NCI-H526 (cell line): ENCODE data around the gene USF2.

Source experiments
- DNase-seq, 2 experiments: peaks; one replicate each; lab custom pipeline; 2025; lab: John Stamatoyannopoulos, UW

Gene USF2

DNA sequence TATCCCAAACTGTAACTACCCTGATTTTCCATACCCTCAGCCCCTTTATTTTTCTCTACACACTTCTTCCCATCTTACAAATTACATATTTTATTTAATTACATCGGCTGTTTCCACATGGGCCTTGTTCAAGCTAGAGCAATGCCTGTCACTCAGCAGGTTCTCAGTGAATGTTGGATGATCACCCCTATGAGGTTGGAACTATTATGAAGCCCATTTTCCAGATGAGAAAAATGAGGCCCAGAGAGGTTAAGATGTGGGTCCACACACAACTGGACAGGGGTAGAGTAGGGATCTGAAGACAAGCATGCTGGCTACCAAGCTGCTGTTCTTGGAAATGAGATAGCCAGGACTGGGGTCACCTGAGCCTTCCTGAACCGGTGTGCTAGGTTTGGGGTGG, 33.2 kb downstream of the USF2 start:
- DNase-seq = no peak

DNA sequence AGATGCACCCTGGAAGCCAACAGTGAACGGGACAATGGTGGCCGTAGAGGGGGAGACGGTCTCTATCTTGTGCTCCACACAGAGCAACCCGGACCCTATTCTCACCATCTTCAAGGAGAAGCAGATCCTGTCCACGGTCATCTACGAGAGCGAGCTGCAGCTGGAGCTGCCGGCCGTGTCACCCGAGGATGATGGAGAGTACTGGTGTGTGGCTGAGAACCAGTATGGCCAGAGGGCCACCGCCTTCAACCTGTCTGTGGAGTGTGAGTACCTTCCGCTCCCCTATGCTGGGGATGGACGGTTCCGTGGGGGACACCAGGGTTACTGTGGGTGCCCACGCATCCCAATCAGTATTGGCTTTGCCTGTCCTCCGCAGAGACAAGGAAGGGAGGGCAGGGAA, 33.7 kb downstream of the USF2 start:
- DNase-seq = no peak

DNA sequence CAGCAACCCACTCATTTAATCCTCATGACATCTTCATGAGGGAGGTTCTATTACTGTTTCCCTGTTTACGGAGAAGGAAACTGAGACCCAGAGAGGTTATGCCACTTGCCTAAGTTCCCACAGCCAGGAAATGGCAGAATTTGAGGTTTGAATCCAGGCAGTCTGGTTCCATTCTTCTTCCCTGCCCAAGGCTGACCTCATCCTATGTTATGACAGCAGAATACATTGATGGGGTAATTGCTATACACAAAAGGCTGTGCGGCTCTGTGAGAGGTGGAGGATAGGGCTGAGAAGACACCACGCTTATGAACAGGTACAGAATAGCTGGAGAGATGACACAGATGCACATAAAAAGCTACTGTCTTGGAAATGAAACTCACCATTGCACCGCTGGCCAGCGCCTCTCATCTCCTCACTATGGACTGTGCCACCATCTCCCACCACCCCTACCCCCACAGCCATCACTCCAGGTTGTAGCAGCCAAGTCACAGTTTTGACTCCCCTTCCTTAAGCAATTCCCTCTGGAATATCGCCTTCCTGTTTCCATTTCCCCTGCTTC, 34.7 kb downstream of the USF2 start:
- no peak for DNase-seq

DNA sequence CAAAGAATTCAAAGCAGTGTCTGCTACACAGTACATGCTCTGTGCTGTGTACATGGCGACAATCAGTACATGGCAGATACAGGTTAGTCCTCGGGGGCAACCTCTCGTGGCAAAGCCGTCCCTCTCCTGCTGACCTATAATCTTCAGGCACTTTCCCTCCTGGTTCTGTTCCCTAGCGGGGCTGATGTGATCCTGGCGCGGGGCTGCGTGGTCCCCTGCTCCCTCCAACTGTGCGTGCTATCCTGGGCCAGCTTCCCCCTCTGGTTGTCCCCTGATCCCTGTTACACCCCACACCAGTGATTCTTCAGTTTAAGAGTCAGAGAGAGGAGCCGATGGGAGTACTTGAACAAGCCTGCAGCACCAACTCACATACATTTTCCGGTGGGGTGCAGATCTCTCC, 35.3 kb downstream of the USF2 start:
- DNase-seq = no peak

DNA sequence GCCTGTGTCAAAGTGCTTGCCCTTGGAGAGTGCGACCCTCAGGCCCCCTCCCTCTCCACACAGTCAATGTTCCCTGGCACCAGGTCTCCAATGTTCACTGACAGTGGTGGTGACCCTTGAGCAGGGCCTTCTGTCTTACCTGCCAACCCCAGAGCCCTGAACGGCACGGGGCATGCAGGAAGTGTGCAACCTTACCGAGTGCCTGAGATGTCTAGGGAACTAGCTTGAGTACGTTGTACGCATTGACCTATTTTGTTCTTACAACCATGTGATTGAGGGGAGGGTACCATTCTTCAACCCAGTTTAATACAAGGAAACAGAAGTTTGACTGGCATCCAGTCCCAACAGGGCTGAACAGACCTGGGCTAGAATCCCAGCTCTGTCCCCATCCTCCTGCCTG, 36.4 kb downstream of the USF2 start:
- DNase-seq = no peak

DNA sequence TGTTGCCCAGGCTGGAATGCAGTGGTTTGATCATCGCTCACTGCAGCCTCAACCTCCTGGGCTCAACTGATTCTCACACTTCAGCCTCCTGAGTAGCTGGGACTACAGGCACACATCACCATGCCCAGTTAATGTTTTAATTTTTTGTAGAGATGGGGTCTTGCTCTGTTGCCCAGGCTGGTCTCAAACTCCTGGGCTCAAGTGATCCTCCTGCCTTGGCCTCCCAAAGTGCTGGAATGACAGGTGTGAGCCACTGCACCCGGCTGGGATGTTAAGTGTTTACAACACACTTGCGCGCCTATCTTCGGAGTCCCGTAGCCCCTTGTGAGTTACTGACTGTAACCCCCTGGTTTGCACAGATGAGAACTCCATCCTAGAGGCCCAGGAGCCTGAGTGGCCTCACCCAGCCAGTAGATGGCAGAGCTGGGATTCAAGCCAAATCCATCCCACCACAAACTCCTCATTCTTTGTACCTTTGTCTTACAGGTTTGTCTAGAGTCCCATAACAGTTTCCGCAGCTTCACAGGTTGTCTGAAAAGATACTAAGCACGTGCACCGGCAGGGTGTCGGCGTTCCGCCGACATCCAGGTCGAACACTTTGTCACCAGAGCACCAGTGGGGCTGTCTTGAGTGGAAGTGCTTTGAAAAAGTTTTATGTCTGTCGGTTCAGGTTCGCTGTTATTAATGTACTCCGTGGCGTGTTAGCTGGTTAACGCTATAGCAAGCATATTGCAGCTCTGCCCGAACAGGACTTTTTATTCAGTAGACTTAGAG, 37.9 kb downstream of the USF2 start:
- DNase-seq = peak; percentile 33 to 69

DNA sequence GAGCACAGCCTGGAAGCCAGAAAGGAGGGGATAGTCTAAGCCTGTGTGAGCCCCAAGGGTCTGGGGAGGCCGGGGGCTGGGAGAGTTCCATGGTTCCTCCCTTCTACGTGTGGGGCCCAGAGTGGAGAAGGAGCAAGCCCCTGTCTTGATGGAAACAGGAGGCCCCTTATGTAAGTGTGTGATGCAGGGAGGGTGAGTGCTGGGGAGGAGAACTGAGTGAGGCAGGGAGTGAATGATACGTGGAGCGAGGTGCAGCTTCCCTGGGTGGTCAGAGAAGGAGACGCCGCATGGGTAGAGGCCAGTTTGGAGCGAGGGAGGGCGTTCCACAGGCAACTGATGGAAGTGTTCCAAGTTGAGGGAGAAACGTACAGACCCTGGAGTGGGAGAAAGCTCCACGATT, 39.2 kb downstream of the USF2 start:
- DNase-seq = no peak

DNA sequence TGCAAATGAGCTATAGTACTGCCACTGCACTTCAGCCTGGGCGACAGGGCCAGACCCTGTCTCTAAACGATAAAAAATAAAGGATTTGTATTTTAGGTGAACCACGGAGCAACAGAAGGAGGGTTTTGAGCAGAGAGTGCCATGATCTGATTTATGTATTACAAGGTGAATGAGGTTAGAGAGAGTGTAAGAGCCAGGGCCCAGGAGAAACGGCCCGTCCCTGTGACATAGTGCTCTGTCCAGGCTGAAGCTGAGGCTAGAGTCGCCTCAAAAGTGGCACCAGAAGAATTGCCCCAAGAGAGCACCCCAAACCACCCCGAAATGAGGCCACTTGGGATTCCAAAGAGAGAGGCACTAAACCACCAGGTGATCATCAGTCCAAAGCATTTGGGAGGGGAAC, 40.1 kb downstream of the USF2 start:
- no peak for DNase-seq

DNA sequence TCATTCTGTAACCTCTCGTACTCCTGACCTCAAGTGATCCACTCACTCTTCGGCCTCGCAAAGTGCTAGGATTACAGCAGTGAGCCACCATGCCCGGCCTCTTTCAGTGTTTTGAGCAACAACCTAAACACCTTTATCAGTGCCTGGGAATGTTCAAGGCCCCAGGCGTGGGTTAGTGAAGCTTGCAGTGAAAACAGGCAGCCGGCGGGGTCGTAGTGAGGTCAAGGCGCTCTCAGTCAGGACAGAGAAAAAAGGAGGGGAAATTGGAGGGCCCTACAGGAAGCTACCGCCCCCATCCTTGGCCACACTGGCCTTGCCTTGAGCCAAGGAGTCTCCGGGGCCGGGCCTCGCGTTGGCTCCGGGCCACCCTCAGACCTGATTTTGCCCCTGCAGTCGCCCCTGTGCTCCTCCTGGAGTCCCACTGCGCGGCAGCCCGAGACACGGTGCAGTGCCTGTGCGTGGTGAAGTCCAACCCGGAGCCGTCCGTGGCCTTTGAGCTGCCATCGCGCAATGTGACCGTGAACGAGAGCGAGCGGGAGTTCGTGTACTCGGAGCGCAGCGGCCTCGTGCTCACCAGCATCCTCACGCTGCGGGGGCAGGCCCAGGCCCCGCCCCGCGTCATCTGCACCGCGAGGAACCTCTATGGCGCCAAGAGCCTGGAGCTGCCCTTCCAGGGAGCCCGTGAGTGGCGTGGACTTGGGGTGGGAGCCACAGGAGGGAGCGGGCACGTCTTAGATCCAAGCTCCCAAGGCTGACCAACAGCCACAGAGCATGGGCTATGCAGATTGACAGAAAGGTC, 40.9 kb downstream of the USF2 start:
- DNase-seq = no peak

DNA sequence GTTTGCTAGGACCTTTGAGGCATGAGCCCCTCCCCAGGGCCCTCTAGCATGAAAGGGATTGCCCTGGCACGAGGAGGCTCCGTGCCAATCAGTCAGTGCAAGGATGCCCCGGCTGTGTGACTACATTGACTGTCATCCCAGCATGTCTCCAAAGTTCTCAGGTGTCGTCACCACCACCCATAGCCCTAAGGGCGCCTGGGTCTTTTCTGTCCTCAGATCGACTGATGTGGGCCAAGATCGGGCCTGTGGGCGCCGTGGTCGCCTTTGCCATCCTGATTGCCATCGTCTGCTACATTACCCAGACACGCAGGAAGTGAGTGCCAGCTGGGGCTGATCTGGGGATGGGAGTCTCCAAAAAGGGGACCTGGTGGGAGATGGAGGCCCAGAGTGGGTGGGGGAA, 41.6 kb downstream of the USF2 start:
- DNase-seq = no peak

DNA sequence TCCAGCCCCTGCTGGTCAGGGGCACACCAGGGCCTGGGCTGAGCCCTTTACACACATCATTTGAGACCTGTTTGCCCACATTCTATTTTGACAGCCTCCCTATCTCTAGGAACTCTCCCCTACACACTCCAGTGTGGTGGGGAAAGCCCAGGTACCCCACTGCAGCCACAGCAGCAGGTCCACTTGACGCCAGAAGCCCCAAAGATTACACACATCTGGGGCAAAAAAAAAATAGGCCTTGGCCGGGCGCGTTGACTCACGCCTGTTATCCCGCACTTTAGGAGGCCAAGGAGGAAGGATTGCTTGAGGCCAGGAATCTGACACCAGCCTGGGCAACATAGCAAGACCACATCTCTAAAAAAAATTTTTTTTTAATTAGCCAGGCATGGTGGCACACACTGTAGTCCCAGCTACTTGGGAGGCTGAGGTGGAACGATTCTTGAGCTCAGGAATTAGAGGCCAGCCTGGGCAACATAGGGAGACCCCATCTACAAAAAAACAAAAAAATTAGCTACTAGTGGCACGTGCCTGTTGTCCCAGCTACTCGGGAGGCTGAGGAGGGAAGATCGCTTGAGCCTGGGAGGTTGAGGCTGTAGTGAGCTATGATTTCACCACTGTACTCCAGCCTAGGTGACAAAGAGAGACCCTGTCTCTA, 42.2 kb downstream of the USF2 start:
- DNase-seq = no peak

DNA sequence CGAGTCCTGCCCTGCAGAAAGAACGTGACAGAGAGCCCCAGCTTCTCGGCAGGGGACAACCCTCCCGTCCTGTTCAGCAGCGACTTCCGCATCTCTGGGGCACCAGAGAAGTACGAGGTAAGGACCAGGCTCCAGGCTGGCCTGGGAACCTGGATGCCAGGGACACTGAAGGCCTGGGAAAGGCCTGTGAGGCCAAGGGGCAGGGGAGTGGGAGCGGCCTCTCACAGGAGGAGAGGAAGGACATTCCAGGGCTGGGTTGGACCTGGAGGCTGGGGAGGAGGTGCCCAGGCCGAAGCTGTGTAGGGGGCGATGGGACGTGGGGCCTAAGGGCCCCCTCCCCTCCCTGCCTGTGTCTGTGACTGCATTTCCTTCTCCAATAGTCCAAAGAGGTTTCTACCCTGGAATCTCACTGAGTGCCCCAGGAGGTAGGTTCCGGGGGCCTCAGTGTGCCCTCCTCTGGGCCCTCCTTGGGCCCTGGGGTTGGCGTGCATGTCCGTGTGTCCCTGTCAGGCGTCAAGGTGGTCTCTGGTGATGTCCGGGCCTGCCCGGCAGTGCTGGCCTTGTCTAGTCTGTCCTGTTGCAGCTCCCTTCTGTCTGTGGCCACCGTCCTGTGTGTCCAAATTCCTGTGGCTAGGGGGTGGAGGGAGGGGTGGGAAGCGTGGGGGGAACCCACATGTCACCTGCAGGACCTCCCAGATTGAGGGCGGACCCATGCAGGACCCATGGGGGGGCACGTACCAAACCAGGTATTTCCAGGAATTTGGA, 43.3 kb downstream of the USF2 start:
- no peak for DNase-seq

DNA sequence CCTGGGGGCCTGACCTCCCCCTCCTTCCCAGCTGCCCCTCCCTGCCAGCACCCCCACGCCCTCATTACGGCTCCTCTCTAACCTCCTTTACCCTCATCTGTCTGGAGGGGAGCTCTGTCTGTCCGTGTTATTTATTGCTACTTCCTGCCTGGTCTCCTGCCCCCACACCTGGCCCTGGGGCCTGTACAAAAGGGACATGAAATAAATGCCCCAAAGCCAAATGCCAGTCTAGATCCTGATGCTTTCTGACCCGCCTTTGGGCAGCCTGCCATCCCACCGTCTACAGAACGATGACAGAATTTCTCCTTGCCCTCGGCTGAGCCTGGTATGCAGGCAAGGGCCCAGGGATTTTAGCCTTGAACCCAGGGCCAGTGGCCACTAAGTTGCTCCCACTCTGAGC, 44.8 kb downstream of the USF2 start:
- DNase-seq = no peak

DNA sequence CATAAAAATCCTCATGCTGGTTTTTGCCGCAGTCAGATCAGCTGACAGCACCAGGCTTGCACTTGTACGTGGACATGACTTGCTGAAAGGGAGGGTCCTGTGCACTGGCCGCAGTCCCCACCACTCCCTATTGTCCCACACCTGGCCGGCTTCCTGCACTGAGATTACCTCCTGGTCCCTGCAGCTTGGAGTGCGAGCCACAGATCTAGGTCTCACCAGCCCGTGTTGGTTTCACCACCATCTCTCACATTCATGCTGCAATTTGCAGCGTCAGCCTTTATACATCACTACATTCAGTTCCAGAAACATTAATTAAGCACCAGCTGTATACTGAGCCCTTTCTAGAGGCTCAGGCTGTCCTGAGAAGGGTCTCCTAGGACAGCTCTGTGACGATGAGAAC, 45.3 kb downstream of the USF2 start:
- no peak for DNase-seq

DNA sequence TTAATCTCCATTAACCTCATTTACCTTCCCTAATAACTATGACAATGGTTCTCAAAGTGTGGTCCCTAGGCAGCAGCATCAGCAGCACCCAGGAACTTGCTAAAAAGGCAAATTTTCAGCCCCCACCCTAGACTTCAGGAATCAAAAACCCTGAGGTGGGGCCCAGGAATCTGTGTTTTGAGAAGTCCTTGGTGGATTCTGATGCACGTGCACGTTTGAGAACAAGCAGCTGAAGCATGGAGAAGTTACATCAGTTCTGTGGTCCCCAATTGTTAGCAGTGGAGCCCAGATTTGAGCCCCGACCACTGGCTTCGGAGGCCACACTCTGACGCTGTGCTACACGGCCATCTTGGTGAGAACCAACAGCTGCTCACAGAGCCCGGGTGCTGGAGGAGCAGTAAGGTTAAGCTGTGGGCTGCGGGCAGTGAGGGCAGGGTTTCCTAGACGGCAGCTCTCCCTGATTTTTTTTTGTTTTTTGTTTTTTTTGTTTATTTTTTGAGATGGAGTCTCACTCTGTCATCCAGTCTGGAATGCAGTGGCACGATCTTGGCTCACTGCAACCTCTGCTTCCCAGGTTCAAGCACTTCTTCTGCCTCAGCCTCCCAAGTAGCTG, 46.2 kb downstream of the USF2 start:
- no peak for DNase-seq

DNA sequence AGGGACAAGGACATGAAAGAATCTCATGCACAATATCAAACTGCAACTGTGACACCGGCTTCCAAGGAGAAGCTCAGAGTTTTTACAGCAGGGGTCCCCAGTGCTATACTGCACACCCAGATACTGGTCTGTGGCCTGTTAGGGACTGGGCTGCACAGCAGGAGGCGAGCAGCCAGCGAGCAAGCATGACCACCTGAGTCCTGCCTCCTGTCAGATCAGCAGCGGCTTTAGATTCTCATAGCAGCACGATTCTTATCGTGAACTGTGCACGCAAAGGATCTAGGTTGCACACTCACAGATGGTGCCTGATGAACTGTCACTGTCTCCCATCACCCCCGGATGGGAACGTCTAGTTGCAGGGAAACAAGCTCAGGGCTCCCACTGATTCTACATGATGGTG, 47.1 kb downstream of the USF2 start:
- DNase-seq = no peak

DNA sequence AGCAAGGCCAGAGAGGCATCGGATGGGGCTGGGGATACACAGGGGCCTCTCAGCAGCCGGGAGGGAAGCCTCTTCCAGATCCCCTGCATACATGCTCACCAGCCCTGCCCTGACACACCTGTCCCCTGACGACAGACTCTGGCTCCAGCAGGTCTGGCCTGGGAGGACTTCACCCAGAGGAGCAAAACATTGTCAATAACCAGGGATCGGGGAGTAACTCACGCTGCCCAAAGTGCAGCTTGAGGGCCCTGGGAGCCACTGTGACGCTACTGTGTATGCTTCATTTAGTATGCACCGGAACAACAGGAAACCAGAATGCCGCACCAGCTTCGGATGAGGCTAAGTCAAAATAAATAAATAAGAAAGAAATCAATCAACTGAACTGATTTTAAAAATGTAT, 47.8 kb downstream of the USF2 start:
- DNase-seq = no peak

DNA sequence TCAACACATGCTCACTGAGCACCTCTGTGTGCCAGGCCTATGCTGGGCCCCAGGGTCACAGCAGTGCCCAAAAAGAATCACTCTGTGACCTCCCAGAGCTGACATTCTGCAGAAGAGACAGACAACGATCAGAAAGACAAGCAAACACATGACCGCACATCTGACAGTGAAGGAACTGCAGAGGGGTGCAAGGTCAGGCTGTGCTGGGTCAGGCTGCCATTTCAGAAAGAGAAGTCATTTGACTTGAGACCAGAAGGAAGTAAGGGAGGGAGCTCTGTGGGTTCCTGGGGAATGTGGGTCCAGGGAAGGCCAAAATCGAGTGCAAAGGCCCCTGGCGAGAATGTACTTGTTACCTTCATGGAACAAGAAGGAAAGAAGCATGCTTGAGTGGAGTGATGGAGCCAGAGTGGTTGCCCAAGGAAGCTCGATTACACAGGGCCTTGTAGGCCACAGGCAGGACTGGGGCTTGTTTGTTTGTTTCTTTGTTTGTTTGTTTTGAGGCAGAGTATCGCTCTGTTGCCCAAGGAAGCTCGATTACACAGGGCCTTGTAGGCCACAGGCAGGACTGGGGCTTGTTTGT, 48.8 kb downstream of the USF2 start:
- DNase-seq = no peak

DNA sequence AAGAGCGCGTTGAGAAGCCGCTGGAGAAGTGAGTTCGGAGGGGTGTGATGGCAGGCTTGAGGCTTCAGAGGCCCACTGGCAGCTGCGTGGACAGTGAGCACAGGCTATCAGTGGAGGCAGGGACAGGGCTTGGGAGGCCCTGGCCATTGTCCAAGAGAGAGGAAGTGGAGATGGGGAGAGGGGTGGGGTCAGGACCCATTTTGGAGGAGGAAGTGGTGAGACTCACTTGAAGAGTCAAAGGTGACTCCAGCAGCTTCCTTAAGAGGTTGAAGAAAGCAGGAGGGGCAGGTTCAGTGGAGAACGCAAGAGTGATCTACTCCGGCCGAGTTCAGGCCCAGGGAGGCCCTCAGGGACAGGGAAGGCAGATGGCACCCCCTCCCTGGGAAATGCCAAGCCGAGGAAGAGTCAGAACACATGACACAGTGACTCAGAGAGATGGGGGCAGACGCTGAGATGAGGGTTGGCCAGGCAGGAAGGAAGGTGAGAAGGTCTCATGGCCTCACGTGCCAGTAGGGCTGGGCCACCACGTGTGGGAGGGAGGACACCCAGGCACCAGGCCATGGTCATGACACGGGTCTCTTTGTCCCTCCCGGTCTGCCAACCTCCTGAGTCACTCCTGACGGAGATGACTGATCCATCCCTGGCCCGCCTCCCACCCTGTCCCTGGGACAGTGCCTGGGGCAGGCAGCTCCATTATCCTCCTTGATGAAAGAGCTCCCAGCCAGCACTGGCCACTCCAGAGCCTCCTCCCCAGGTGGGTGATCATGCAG, 50.1 kb downstream of the USF2 start:
- no peak for DNase-seq

DNA sequence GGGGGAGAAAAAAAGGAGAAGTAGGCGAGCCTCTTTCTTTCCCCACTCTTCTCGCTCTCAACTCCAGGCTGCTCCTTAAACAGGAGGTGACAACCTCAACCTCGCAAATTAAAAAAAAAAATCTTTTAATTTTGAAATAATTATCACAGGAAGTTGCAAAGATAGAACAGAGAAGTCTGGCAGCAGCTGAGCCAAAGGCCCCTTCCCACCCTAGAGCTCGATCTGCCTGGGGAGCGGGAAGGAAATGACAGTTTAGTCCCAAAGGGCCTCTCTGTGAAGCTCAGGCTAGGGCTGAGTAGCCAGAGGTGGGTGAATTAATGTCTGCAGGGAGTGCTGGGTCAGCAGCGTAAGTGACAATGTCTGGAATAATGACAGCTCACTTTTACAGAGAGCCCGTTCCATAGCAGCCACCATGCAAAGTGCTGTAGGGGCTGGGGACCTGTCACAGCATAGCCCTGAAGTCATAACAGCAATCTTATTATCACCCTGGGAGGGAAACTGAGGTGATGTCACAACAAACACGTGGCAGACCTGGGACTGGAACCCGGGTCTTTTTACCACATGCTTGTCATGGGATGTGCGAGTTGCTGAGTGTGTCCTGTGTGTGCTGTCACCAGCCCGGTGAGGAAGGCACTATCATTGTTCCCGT, 51.4 kb downstream of the USF2 start:
- no peak for DNase-seq
